ENCODE results near the gene CNTNAP2.

Gene CNTNAP2

DNA sequence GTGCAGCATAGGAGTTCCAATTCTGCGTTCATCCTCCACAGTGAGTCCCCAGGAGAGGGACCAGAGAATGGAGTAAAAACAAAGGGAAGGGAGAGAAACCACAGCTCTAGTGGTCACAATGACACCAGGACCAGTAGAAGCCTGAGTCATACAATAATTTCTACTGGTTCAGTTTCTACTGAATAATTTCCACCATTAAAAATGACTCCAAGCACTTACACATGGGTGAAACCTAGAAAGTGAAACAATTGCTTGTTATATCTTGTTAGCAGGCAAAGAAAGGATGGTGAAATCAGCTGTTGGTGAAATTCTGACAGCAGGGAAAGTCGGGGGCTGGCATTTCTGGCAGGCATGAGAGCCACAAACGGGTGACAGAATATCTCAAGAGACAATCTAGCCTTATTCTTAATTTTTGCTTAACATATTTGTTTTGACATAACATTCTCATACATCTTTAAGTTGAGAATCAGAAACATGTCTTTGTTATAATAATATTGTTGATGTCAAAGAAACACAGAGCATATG lies 1408.2 kb downstream of the CNTNAP2 start:
- DNase-seq: no peak
- no peak overlapping the region for H3K4me3 ChIP-seq (ENCODE audit: control insufficient read depth in 1 of 7, extremely low read depth in 1 of 7, insufficient read depth in 4 of 7, low read depth in 2 of 7, low read length in 6 of 7)
- peaks cover 0 to 1% (median 0%) of the 10 kb centered on the region in 5 experiments for H3K9me3 ChIP-seq (ENCODE audit: control extremely low read depth in 1 of 5, control insufficient read depth in 4 of 5, insufficient read depth in 2 of 5, low read depth in 1 of 5, low read length in 4 of 5)
- no peaks in the 10 kb centered on the region for H3K36me3 ChIP-seq (ENCODE audit: control insufficient read depth in 4 of 4, insufficient read depth in 4 of 4, low read length in 3 of 4)
- H3K27ac ChIP-seq (ENCODE audit: insufficient read depth in 1 of 2, low read depth in 1 of 2, low read length in 2 of 2, poor library complexity in 1 of 2, severe bottlenecking in 2 of 2): no peak overlapping the region
- WGBS (ENCODE audit: insufficient coverage): 100% methylated on average over 1 of the region's 3 CpGs
- ChIA-PET POLR2A (no interaction called here), CTCF (no interaction called here)
- H3K27me3 ChIP-seq (replicated peaks in 2 of 5; ENCODE audit: control insufficient read depth in 4 of 5, insufficient read depth in 5 of 5, low read length in 4 of 5): no peaks in the 10 kb centered on the region
- H3K4me1 ChIP-seq (ENCODE audit: control extremely low read depth in 1 of 4, control insufficient read depth in 4 of 4, insufficient read depth in 4 of 4, low read length in 3 of 4): no peaks in the 10 kb centered on the region

DNA sequence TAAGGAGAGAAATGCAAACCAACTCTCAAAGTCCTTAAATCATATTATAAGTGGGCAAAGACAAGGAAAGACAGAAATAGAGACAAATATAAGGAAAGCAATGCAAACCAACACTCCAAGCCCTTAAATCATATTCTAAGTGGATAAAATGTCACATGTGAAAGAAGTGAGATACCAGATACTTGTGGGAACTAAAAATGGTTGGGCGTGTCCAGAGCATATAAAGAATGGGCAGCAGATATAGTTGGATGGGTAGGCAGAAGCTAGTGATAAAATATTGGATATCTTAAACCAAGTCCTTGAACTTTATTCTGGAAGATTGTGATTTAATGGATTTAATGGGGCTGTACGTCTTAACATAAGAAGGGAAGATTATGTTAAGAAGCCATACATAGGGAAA lies 1408.7 kb downstream of the CNTNAP2 start:
- DNase-seq: no peak
- 100% methylated on average over 1 of the region's 2 CpGs for WGBS (ENCODE audit: insufficient coverage)
- ChIA-PET POLR2A (no interaction called here), CTCF (no interaction called here)
- no peak overlapping the region for H3K27ac ChIP-seq (ENCODE audit: insufficient read depth in 1 of 2, low read depth in 1 of 2, low read length in 2 of 2, poor library complexity in 1 of 2, severe bottlenecking in 2 of 2)
- no peak overlapping the region for H3K4me3 ChIP-seq (ENCODE audit: control insufficient read depth in 1 of 7, extremely low read depth in 1 of 7, insufficient read depth in 4 of 7, low read depth in 2 of 7, low read length in 6 of 7)
- H3K36me3 ChIP-seq (ENCODE audit: control insufficient read depth in 4 of 4, insufficient read depth in 4 of 4, low read length in 3 of 4): no peaks in the 10 kb centered on the region
- no peaks in the 10 kb centered on the region for H3K27me3 ChIP-seq (replicated peaks in 2 of 5; ENCODE audit: control insufficient read depth in 4 of 5, insufficient read depth in 5 of 5, low read length in 4 of 5)
- H3K4me1 ChIP-seq (ENCODE audit: control extremely low read depth in 1 of 4, control insufficient read depth in 4 of 4, insufficient read depth in 4 of 4, low read length in 3 of 4): no peaks in the 10 kb centered on the region
- H3K9me3 ChIP-seq (ENCODE audit: control extremely low read depth in 1 of 5, control insufficient read depth in 4 of 5, insufficient read depth in 2 of 5, low read depth in 1 of 5, low read length in 4 of 5): peaks cover 0 to 1% (median 0%) of the 10 kb centered on the region in 5 experiments

DNA sequence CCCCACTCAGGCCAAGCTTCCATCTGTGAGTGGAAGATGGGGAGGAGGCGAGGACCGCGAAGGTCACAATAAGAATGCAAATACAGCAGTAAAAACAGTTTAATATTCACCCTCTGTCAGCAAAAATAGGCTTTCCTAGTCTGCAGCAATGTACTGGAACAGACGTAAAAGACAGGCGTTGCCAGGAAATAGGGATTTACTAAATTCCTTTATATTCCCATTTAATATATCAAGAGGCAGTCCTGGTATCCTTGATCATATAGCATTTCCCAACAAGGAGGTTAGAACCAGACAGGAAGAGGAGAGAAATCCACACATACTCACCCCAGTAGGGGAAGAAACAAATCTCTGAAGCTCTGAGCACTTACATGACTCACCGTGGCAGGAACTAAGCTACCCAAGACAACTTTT lies 1419.1 kb downstream of the CNTNAP2 start:
- POLR2A ChIA-PET: no interaction called here
- H3K36me3 ChIP-seq (ENCODE audit: control insufficient read depth in 4 of 4, insufficient read depth in 4 of 4, low read length in 3 of 4): no peaks in the 10 kb centered on the region
- no peak overlapping the region for H3K4me3 ChIP-seq (ENCODE audit: control insufficient read depth in 1 of 7, extremely low read depth in 1 of 7, insufficient read depth in 4 of 7, low read depth in 2 of 7, low read length in 6 of 7)
- 90% methylated on average over 3 of the region's 6 CpGs for WGBS (ENCODE audit: insufficient coverage)
- H3K27ac ChIP-seq (ENCODE audit: insufficient read depth in 1 of 2, low read depth in 1 of 2, low read length in 2 of 2, poor library complexity in 1 of 2, severe bottlenecking in 2 of 2): no peak overlapping the region
- no peaks in the 10 kb centered on the region for H3K4me1 ChIP-seq (ENCODE audit: control extremely low read depth in 1 of 4, control insufficient read depth in 4 of 4, insufficient read depth in 4 of 4, low read length in 3 of 4)
- H3K27me3 ChIP-seq (replicated peaks in 2 of 5; ENCODE audit: control insufficient read depth in 4 of 5, insufficient read depth in 5 of 5, low read length in 4 of 5): no peaks in the 10 kb centered on the region
- CTCF ChIA-PET: interaction anchor here (1.1 kb wide), 1 partner anchor 51 kb away, joined by 3 read pairs; no protein-coding TSS in a partner anchor
- H3K9me3 ChIP-seq (ENCODE audit: control extremely low read depth in 1 of 5, control insufficient read depth in 4 of 5, insufficient read depth in 2 of 5, low read depth in 1 of 5, low read length in 4 of 5): no peaks in the 10 kb centered on the region
- DNase-seq: no peak

DNA sequence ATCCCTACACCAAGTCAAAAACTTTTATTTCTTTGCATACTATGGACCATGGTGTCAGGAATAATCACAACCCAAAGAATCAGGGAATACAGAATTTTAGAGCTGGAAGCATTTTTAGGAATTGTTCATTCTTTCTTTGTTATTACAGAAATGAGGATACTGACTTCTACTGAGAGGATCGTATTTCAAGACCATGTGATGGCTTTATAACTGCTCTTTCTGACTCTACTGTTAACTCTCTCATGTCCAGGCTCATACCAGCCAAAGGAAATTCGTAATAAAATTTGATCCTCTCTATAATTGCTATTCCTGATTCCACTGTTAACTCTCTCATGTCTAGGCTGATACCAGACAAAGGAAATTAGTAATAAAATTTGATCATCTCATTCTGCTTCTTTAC lies 1423.1 kb downstream of the CNTNAP2 start:
- H3K27me3 ChIP-seq (replicated peaks in 2 of 5; ENCODE audit: control insufficient read depth in 4 of 5, insufficient read depth in 5 of 5, low read length in 4 of 5): no peaks in the 10 kb centered on the region
- 86% methylated on average over 2 of the region's 2 CpGs for WGBS (ENCODE audit: insufficient coverage)
- no peaks in the 10 kb centered on the region for H3K4me1 ChIP-seq (ENCODE audit: control extremely low read depth in 1 of 4, control insufficient read depth in 4 of 4, insufficient read depth in 4 of 4, low read length in 3 of 4)
- POLR2A ChIA-PET: no interaction called here
- H3K27ac ChIP-seq (ENCODE audit: insufficient read depth in 1 of 2, low read depth in 1 of 2, low read length in 2 of 2, poor library complexity in 1 of 2, severe bottlenecking in 2 of 2): no peak overlapping the region
- H3K4me3 ChIP-seq (ENCODE audit: control insufficient read depth in 1 of 7, extremely low read depth in 1 of 7, insufficient read depth in 4 of 7, low read depth in 2 of 7, low read length in 6 of 7): no peak overlapping the region
- no peaks in the 10 kb centered on the region for H3K36me3 ChIP-seq (ENCODE audit: control insufficient read depth in 4 of 4, insufficient read depth in 4 of 4, low read length in 3 of 4)
- CTCF ChIA-PET: interaction anchor here (1.4 kb wide), 1 partner anchor 11 kb away, joined by 3 read pairs; no protein-coding TSS in a partner anchor
- no peak for DNase-seq
- H3K9me3 ChIP-seq (ENCODE audit: control extremely low read depth in 1 of 5, control insufficient read depth in 4 of 5, insufficient read depth in 2 of 5, low read depth in 1 of 5, low read length in 4 of 5): peaks cover 0 to 1% (median 0%) of the 10 kb centered on the region in 5 experiments

DNA sequence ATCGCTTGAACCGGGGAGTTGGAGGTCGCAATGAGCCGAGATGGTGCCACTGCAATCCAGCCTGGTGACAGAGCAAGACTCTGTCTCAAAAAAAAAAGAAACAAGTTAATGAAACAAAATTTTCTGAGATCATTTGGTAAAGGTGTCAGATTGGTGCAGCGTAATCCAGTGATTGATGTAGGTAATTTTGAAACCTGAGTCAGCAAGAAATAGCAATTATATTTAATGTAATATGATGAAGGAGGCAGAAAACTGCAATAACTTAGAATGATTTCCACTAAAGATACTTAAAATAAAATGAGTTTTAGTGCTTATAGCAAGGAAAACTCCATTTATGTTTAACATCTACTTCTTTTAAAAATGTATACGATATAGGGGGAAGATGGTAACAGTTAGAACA lies 1424.1 kb downstream of the CNTNAP2 start:
- ChIA-PET CTCF (interaction anchor here (0.6 kb wide), 1 partner anchor 1274 kb away, joined by 3 read pairs; no protein-coding TSS in a partner anchor), POLR2A (interaction anchor here (0.6 kb wide), 1 partner anchor 416 kb away, joined by 3 read pairs; no protein-coding TSS in a partner anchor)
- Histone ChIP-seq H3K27me3 (replicated peaks in 2 of 5; ENCODE audit: control insufficient read depth in 4 of 5, insufficient read depth in 5 of 5, low read length in 4 of 5) (no peaks in the 10 kb centered on the region), H3K27ac (ENCODE audit: insufficient read depth in 1 of 2, low read depth in 1 of 2, low read length in 2 of 2, poor library complexity in 1 of 2, severe bottlenecking in 2 of 2) (no peak overlapping the region), H3K4me1 (ENCODE audit: control extremely low read depth in 1 of 4, control insufficient read depth in 4 of 4, insufficient read depth in 4 of 4, low read length in 3 of 4) (no peaks in the 10 kb centered on the region), H3K9me3 (ENCODE audit: control extremely low read depth in 1 of 5, control insufficient read depth in 4 of 5, insufficient read depth in 2 of 5, low read depth in 1 of 5, low read length in 4 of 5) (peaks cover 0 to 3% (median 0%) of the 10 kb centered on the region in 5 experiments), H3K4me3 (ENCODE audit: control insufficient read depth in 1 of 7, extremely low read depth in 1 of 7, insufficient read depth in 4 of 7, low read depth in 2 of 7, low read length in 6 of 7) (no peak overlapping the region), H3K36me3 (ENCODE audit: control insufficient read depth in 4 of 4, insufficient read depth in 4 of 4, low read length in 3 of 4) (no peaks in the 10 kb centered on the region)
- 100% methylated on average over 4 of the region's 6 CpGs for WGBS (ENCODE audit: insufficient coverage)
- DNase-seq: no peak

DNA sequence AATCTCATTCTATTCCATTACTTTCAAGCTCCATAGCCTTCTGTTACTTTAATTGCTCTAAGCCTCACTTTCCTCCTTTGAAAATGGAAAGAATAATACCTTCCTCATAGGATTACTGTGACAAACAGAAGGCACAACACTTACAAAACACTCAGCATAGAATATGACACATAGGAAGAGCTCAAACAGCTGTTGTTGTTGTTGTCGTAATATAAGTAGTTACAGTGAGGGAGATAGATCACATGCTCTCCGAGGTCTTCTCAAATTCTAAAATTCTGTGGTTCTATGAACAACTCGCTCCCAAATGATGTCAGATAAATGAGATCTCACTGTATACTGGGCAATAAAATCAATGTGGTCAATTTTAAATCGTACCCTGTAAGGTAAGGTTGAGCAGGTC lies 1424.7 kb downstream of the CNTNAP2 start:
- Histone ChIP-seq H3K4me1 (ENCODE audit: control extremely low read depth in 1 of 4, control insufficient read depth in 4 of 4, insufficient read depth in 4 of 4, low read length in 3 of 4) (no peaks in the 10 kb centered on the region), H3K27ac (ENCODE audit: insufficient read depth in 1 of 2, low read depth in 1 of 2, low read length in 2 of 2, poor library complexity in 1 of 2, severe bottlenecking in 2 of 2) (no peak overlapping the region), H3K4me3 (ENCODE audit: control insufficient read depth in 1 of 7, extremely low read depth in 1 of 7, insufficient read depth in 4 of 7, low read depth in 2 of 7, low read length in 6 of 7) (no peak overlapping the region), H3K36me3 (ENCODE audit: control insufficient read depth in 4 of 4, insufficient read depth in 4 of 4, low read length in 3 of 4) (no peaks in the 10 kb centered on the region), H3K27me3 (replicated peaks in 2 of 5; ENCODE audit: control insufficient read depth in 4 of 5, insufficient read depth in 5 of 5, low read length in 4 of 5) (no peaks in the 10 kb centered on the region), H3K9me3 (ENCODE audit: control extremely low read depth in 1 of 5, control insufficient read depth in 4 of 5, insufficient read depth in 2 of 5, low read depth in 1 of 5, low read length in 4 of 5) (peaks cover 0 to 3% (median 0%) of the 10 kb centered on the region in 5 experiments)
- DNase-seq: no peak
- WGBS (ENCODE audit: insufficient coverage): 93% methylated on average over 2 of the region's 4 CpGs
- ChIA-PET CTCF (no interaction called here), POLR2A (interaction anchor here (0.6 kb wide), 1 partner anchor 416 kb away, joined by 3 read pairs; no protein-coding TSS in a partner anchor)

DNA sequence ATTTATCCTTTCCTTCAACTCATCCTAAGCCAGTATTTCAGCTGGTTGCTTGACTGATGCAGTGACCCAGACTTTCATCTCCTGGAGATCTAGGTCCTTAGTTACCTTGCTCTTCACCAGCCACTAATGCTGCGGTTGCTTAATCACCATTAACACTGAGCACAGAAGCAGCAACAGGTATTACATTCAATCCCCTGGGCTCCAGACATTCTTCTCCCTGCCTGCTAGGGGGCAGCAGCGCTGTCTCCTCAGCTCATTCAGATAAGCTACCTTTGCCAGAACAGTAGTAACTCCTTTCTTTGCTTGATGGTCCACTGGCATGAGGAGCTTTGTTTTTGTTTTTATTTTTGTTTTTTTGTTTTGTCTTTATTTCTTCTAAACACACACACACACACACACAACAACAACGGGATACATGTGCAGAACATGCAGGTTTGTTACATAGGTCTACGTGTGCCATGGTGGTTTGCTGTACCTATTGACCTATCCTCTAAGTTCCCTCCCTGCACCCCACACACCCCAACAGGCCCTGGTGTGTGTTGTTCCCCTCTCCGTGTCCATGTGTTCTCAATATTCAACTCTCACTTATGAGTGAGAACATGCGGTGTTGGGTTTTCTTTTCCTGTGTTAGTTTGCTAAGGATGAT lies 1430.8 kb downstream of the CNTNAP2 start:
- CTCF ChIA-PET: interaction anchor here (0.7 to 1.8 kb wide), 10 partner anchors 12 to 595 kb away, joined by 3 to 9 read pairs (median 4); no protein-coding TSS in a partner anchor
- Histone ChIP-seq H3K27me3 (replicated peaks in 2 of 5; ENCODE audit: control insufficient read depth in 4 of 5, insufficient read depth in 5 of 5, low read length in 4 of 5) (no peaks in the 10 kb centered on the region), H3K36me3 (ENCODE audit: control insufficient read depth in 4 of 4, insufficient read depth in 4 of 4, low read length in 3 of 4) (no peaks in the 10 kb centered on the region), H3K4me1 (ENCODE audit: control extremely low read depth in 1 of 4, control insufficient read depth in 4 of 4, insufficient read depth in 4 of 4, low read length in 3 of 4) (no peaks in the 10 kb centered on the region), H3K9me3 (ENCODE audit: control extremely low read depth in 1 of 5, control insufficient read depth in 4 of 5, insufficient read depth in 2 of 5, low read depth in 1 of 5, low read length in 4 of 5) (peaks cover 0 to 3% (median 0%) of the 10 kb centered on the region in 5 experiments), H3K4me3 (ENCODE audit: control insufficient read depth in 1 of 7, extremely low read depth in 1 of 7, insufficient read depth in 4 of 7, low read depth in 2 of 7, low read length in 6 of 7) (no peak overlapping the region), H3K27ac (ENCODE audit: insufficient read depth in 1 of 2, low read depth in 1 of 2, low read length in 2 of 2, poor library complexity in 1 of 2, severe bottlenecking in 2 of 2) (no peak overlapping the region)
- 88% methylated on average over 3 of the region's 6 CpGs for WGBS (ENCODE audit: insufficient coverage)
- POLR2A ChIA-PET: no interaction called here
- peak; percentile 51 to 67 (median 63) for DNase-seq

All from common myeloid progenitor, CD34-positive (primary cell).